Activated naive CD4-positive, alpha-beta T cell treated with anti-CD3 and anti-CD28 coated beads for 36 hours (primary cell): ENCODE results near the gene GARIN3. TPM values are rescaled to one million over a fixed set of nuclear protein-coding genes. Genes with fewer than 3 reads are reported as not detected.

ENCODE experiments used
- CTCF ChIA-PET: fragments of 350-600 bp; sonication (Branson Sonifier 250); formaldehyde crosslinking; loops from one replicate; lab custom pipeline; 2021; ENCODE audit warnings: antibody characterized with exemption; lab: Charles Lee
- DNase-seq: peaks from one replicate; pipeline ENCODE4 v3.0.0-alpha.2; 2020
- H3K27ac Mint-ChIP-seq: one replicate; pipeline ENCODE4 v1.8.0; 2021; ENCODE audit warnings: mild to moderate bottlenecking, mixed read lengths
- H3K27me3 Mint-ChIP-seq: one replicate; pipeline ENCODE4 v1.8.0; 2021; ENCODE audit warnings: low read depth, mixed read lengths
- H3K36me3 Mint-ChIP-seq: one replicate; pipeline ENCODE4 v1.8.0; 2021; ENCODE audit warnings: low read depth, mixed read lengths
- H3K4me1 Mint-ChIP-seq: one replicate; pipeline ENCODE4 v1.8.0; 2021; ENCODE audit warnings: low read depth, mixed read lengths
- H3K4me3 Mint-ChIP-seq: one replicate; pipeline ENCODE4 v1.8.0; 2021; ENCODE audit warnings: mild to moderate bottlenecking, moderate library complexity, mixed read lengths
- H3K9me3 Mint-ChIP-seq: one replicate; pipeline ENCODE4 v1.8.0; 2021; ENCODE audit warnings: mixed read lengths
- intact Hi-C: fragments of 100-400 bp; cut with micrococcal nuclease; formaldehyde crosslinking; loops from one replicate; pipeline ENCODE4 v1.15.1; 2023
- total RNA-seq, 2 experiments: library from RNA; stranded (reverse); gene quantifications; one replicate each; pipeline ENCODE4 v1.2.3, GENCODE V29; 2021

The GARIN3 gene
- total RNA-seq, 2 experiments from 2014 or later, result 3.6 to 3.8 TPM

DNA sequence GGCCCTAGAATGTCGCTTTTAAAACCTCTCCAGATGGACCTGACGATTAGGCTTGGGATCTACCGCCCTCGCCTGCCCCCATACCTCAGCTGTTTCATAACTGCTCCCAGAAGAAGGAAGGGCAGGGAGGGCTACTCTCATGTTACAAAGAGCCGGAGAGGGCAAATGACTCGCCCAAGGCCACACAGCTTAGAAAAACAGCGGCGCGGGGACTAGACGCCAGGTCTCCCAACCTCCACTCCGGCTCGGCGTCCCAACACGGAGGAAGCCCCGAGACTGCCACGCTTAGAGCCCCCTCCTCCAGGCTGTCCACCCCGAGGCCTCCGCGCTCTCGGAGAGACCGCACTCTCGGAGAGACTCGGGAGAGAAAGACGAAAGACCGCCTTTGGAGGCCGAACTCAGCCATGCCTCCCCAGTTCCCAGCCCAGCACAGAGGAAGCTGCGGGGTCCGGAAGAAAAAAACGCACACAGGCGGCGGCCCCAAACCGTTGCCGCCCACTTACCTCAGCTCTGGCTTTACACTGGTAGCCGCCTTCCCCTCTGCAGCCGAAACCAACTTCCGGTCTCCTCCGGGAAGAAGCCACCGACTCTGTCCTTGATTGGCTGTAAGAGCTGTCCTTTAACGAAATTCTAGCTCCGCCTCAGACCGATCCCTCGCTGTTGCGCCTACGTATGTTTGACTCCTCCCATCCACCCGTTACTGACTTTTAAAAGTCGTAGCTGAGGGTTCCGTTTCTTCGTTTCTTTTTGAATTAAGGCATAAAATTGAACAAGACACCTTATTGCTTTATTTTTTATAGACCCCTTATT is 23.5 kb downstream of the GARIN3 start, which contains the start of gene MED7:
TSS of gene MED7 (minus strand) at position 549 of the 810 bp plus-strand sequence. CDS start 3,434 bp downstream, outside the sequence.
- Mint-ChIP-seq H3K4me3 (peak within 1 kb of the TSS; percentile 94), H3K9me3 (peaks cover 5% of the 10 kb centered on the region), H3K27me3 (no peaks in the 10 kb centered on the region), H3K4me1 (peaks cover 38% of the 10 kb centered on the region), H3K27ac (peak within 1 kb of the TSS; percentile 98), H3K36me3 (peaks cover 46% of the 10 kb centered on the region)
- intact Hi-C loops, result loop anchor here (1.0 to 2.0 kb wide), 9 partner anchors 30 to 589 kb away; partner anchors contain the start of genes HAVCR2 and THG1L
- CTCF ChIA-PET, result interaction anchor here (0.5 to 2.0 kb wide), 9 partner anchors 9 to 588 kb away, joined by 3 to 8 read pairs (median 3); no protein-coding TSS in a partner anchor
- DNase-seq, result peak; percentile 97

DNA sequence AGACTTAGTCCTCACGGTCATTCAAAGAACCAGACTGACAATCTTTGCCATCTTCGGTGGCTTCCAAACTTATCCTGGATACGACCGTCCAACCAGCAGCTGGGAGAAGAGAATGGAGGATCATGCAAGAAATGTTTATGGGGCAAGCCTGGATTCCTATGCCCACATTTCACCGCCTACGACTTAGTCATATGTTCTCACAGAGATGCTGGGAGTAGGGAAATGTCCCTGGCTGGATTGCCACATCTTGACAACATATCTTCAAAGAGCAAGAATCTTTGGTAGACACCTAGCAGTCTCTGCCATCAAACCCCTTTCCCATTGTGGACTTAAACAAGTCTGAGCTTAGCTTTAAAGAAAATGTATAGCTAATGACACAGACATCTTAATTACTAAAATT is 28.4 kb downstream of the GARIN3 start:
- Mint-ChIP-seq H3K27me3 (no peaks in the 10 kb centered on the region), H3K36me3 (peaks cover 54% of the 10 kb centered on the region), H3K9me3 (peaks cover 5% of the 10 kb centered on the region), H3K4me3 (no peak overlapping the region), H3K4me1 (peaks cover 55% of the 10 kb centered on the region), H3K27ac (no peak overlapping the region)
- CTCF ChIA-PET, result interaction anchor here (0.6 to 1.5 kb wide), 3 partner anchors 91 to 207 kb away, joined by 3 to 4 read pairs (median 4); no protein-coding TSS in a partner anchor
- intact Hi-C loops, result loop anchor here (10.0 kb wide), 4 partner anchors 383 to 733 kb away; no protein-coding TSS in a partner anchor
- no peak for DNase-seq

- DNase-seq, result no peak
- Mint-ChIP-seq H3K9me3 (no peaks in the 10 kb centered on the region), H3K36me3 (peaks cover 6% of the 10 kb centered on the region), H3K4me1 (peaks cover 42% of the 10 kb centered on the region), H3K27ac (no peak overlapping the region), H3K4me3 (no peak overlapping the region), H3K27me3 (no peaks in the 10 kb centered on the region)
- CTCF ChIA-PET, result interaction anchor here (0.6 to 2.0 kb wide), 34 partner anchors 9 to 1188 kb away, joined by 3 to 11 read pairs (median 4); partner anchors contain the start of gene HAVCR2
- intact Hi-C loops, result loop anchor here (1.0 to 10.0 kb wide), 16 partner anchors 32 to 1993 kb away; no protein-coding TSS in a partner anchor
These were observed 33.8 kb downstream of the GARIN3 start for GRCh38 chr5:157132281-157132612.

GRCh38 chr5:157130925-157131324 is 35.1 kb downstream of the GARIN3 start:
- H3K9me3 Mint-ChIP-seq, result no peaks in the 10 kb centered on the region
- intact Hi-C loops, result loop anchor here (5.0 to 10.0 kb wide), 6 partner anchors 84 to 1189 kb away; no protein-coding TSS in a partner anchor
- no peak overlapping the region for H3K4me3 Mint-ChIP-seq
- CTCF ChIA-PET, result interaction anchor here (0.6 to 1.7 kb wide), 9 partner anchors 9 to 908 kb away, joined by 3 to 9 read pairs (median 4); no protein-coding TSS in a partner anchor
- H3K27ac Mint-ChIP-seq, result no peak overlapping the region
- peaks cover 38% of the 10 kb centered on the region for H3K4me1 Mint-ChIP-seq
- H3K36me3 Mint-ChIP-seq, result no peaks in the 10 kb centered on the region
- DNase-seq, result no peak
- H3K27me3 Mint-ChIP-seq, result no peaks in the 10 kb centered on the region

DNA sequence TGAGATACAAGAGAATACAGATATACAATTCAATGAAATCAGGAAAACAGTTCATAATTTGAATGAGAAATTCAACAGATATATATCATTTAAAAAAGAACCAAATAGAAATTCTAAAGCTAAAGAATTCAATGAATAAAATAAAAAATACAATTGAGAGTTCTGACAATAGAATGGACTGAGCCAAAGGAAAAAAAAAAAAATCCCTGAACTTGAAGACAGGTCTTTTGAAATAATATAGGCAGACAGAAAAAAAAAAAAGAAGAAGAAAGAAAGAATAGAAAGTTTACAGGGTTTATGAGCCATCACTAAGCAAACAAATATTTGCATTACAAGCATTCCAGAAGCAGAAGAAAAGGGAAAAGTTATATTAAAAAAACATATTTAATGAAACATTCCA is 44.4 kb downstream of the GARIN3 start:
- intact Hi-C loops, result no loop called here
- no peak overlapping the region for H3K4me3 Mint-ChIP-seq
- peaks cover 4% of the 10 kb centered on the region for H3K4me1 Mint-ChIP-seq
- H3K27me3 Mint-ChIP-seq, result no peaks in the 10 kb centered on the region
- H3K9me3 Mint-ChIP-seq, result peaks cover 11% of the 10 kb centered on the region
- no peak for DNase-seq
- H3K36me3 Mint-ChIP-seq, result peaks cover 2% of the 10 kb centered on the region
- CTCF ChIA-PET, result interaction anchor here (1.5 kb wide), 1 partner anchor 10 kb away, joined by 5 read pairs; no protein-coding TSS in a partner anchor
- H3K27ac Mint-ChIP-seq, result no peak overlapping the region

DNA sequence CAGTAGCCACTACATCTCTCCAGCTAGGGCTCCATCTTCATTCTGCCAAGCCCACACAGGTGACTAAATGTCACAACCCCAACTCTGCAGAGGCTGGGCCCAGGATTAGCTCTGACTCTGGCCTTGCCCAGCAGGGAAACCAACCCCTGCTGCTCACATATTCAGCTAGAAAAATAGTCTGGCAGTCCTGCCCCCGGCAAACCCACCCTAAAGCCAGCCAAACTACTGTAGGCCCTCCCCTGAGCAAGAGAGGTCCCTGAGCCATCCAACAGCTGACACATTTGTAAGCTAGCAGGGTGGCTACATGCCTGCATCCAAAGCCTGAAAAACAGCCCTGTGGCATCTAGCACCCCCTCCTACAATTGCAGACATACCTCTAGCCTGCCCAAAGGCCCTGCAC is 46.0 kb downstream of the GARIN3 start:
- H3K9me3 Mint-ChIP-seq, result peaks cover 11% of the 10 kb centered on the region
- H3K4me3 Mint-ChIP-seq, result no peak overlapping the region
- no peaks in the 10 kb centered on the region for H3K27me3 Mint-ChIP-seq
- H3K4me1 Mint-ChIP-seq, result peaks cover 17% of the 10 kb centered on the region
- DNase-seq, result no peak
- CTCF ChIA-PET, result no interaction called here
- peaks cover 2% of the 10 kb centered on the region for H3K36me3 Mint-ChIP-seq
- intact Hi-C loops, result no loop called here
- H3K27ac Mint-ChIP-seq, result no peak overlapping the region

GRCh38 chr5:157116483-157116954 is 49.5 kb downstream of the GARIN3 start:
- H3K27me3 Mint-ChIP-seq, result no peaks in the 10 kb centered on the region
- DNase-seq, result peak; percentile 50
- peak overlapping the region; percentile 2 for H3K27ac Mint-ChIP-seq
- H3K4me3 Mint-ChIP-seq, result peak overlapping the region; percentile 2
- peaks cover 21% of the 10 kb centered on the region for H3K4me1 Mint-ChIP-seq
- intact Hi-C loops, result no loop called here
- H3K9me3 Mint-ChIP-seq, result peaks cover 7% of the 10 kb centered on the region
- CTCF ChIA-PET, result interaction anchor here (0.5 to 2.4 kb wide), 7 partner anchors 9 to 226 kb away, joined by 3 to 9 read pairs (median 4); no protein-coding TSS in a partner anchor
- H3K36me3 Mint-ChIP-seq, result no peaks in the 10 kb centered on the region

- Mint-ChIP-seq H3K4me3 (no peak overlapping the region), H3K27me3 (no peaks in the 10 kb centered on the region), H3K36me3 (no peaks in the 10 kb centered on the region), H3K4me1 (peaks cover 22% of the 10 kb centered on the region), H3K27ac (no peak overlapping the region), H3K9me3 (no peaks in the 10 kb centered on the region)
- intact Hi-C loops, result no loop called here
- CTCF ChIA-PET, result interaction anchor here (1.2 to 2.4 kb wide), 5 partner anchors 15 to 227 kb away, joined by 3 to 9 read pairs (median 4); no protein-coding TSS in a partner anchor
- DNase-seq, result no peak
These were observed 50.6 kb downstream of the GARIN3 start for GRCh38 chr5:157115502-157115901.

DNA sequence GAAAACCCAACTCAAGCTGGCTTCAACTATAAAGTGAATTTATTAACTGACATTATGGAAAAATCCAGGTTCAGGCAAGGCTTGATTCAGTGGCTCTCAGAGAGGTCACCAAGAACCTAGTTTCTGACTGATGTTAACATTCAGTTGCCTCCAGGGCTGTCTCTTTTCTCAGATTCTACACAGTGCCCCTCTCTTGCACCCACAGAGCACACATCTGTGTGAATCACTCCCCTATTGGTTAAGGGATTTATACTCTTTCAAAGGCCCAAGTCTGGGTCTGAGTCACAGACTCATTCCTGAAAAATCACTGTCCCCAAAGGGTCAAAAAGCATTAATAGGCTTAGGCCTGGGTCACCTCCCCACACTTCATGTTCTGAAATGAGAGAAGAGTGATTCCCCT is 51.1 kb downstream of the GARIN3 start:
- Mint-ChIP-seq H3K9me3 (no peaks in the 10 kb centered on the region), H3K27ac (no peak overlapping the region), H3K27me3 (no peaks in the 10 kb centered on the region), H3K36me3 (no peaks in the 10 kb centered on the region), H3K4me1 (peaks cover 22% of the 10 kb centered on the region), H3K4me3 (no peak overlapping the region)
- CTCF ChIA-PET, result no interaction called here
- no peak for DNase-seq
- intact Hi-C loops, result no loop called here

DNA sequence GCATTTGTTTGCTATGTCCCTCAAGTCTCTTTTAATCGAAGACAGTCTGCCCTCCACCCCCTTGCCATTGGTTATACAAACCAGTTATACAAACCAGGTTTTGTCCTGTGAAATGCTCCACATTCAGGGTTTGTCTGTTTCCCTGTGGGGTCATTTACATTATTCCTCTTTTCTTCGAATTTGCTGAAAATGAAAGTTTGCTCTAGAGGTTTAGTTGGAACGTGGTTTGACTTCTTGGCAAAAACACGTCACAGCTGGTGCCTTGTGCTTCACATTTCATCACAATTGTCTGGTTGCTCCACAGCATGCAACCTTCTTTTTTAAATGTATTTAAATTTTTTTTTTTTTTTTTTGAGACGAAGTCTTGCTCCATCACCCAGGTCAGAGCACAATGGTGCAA is 53.1 kb downstream of the GARIN3 start:
- CTCF ChIA-PET, result no interaction called here
- no peak overlapping the region for H3K4me3 Mint-ChIP-seq
- H3K4me1 Mint-ChIP-seq, result peaks cover 41% of the 10 kb centered on the region
- H3K27ac Mint-ChIP-seq, result no peak overlapping the region
- H3K36me3 Mint-ChIP-seq, result no peaks in the 10 kb centered on the region
- H3K27me3 Mint-ChIP-seq, result no peaks in the 10 kb centered on the region
- H3K9me3 Mint-ChIP-seq, result no peaks in the 10 kb centered on the region
- intact Hi-C loops, result no loop called here
- DNase-seq, result no peak
